H1 (cell line): Measurements from ENCODE around the gene USP53.

Experiments used
- KDM1A ChIP-seq: fragments of 200-600, 300-600 bp; sonication (generic); IDR thresholded peaks from 2 replicates; pipeline ENCODE4 v1.7.1; 2016; ENCODE audit warnings: mild to moderate bottlenecking, low read length, borderline replicate concordance
- RFX5 ChIP-seq: IDR thresholded peaks from 2 replicates; pipeline ENCODE4 v1.6.1; 2011; ENCODE audit warnings: low read depth, low read length, improper control_type of control experiment, borderline replicate concordance
- TAF1 ChIP-seq: IDR thresholded peaks from 2 replicates; pipeline ENCODE4 v1.6.1; 2011; ENCODE audit warnings: mild to moderate bottlenecking, low read depth, low read length
- TF ChIP-seq, protein P1 (sequence below), 3 experiments: IDR thresholded peaks; 1 replicate in 2 of 3; 2 replicates in 1 of 3; pipeline versions ENCODE4 v1.5.1 to v1.6.1; 2011; ENCODE audit warnings: low read length in 3 of 3, mild to moderate bottlenecking in 3 of 3, inconsistent platforms in 2 of 3, low read depth in 1 of 3, moderate library complexity in 1 of 3; ENCODE audit not compliant: insufficient read depth in 1 of 3; ENCODE audit errors: control extremely low read depth in 1 of 3

- no peak for TF ChIP-seq TAF1
- TF ChIP-seq, protein P1, sequence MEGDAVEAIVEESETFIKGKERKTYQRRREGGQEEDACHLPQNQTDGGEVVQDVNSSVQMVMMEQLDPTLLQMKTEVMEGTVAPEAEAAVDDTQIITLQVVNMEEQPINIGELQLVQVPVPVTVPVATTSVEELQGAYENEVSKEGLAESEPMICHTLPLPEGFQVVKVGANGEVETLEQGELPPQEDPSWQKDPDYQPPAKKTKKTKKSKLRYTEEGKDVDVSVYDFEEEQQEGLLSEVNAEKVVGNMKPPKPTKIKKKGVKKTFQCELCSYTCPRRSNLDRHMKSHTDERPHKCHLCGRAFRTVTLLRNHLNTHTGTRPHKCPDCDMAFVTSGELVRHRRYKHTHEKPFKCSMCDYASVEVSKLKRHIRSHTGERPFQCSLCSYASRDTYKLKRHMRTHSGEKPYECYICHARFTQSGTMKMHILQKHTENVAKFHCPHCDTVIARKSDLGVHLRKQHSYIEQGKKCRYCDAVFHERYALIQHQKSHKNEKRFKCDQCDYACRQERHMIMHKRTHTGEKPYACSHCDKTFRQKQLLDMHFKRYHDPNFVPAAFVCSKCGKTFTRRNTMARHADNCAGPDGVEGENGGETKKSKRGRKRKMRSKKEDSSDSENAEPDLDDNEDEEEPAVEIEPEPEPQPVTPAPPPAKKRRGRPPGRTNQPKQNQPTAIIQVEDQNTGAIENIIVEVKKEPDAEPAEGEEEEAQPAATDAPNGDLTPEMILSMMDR (IDR thresholded peaks at IDR 0.05; ENCODE audit: control extremely low read depth in 1 of 3, insufficient read depth in 1 of 3, low read depth in 1 of 3, low read length in 3 of 3): no peak
- TF ChIP-seq RFX5: no peak
- TF ChIP-seq KDM1A: no peak
Measured at GRCh38 chr4:119296356-119296755, 83.8 kb downstream of the USP53 start.
